Panc1 (cell line): ENCODE data around the gene PSMD13.

Experiments
- POLR2AphosphoS5 ChIP-seq: IDR thresholded peaks from 2 replicates; pipeline ENCODE4 v1.6.1; 2012; ENCODE audit warnings: mild to moderate bottlenecking, low read depth, low read length, moderate library complexity
- TCF7L2 ChIP-seq: IDR thresholded peaks from 2 replicates; pipeline ENCODE4 v1.6.1; 2011; ENCODE audit warnings: mild to moderate bottlenecking, low read depth, low read length, inconsistent platforms
- TF ChIP-seq, protein P1 (sequence below): fragments of 450-650 bp; IDR thresholded peaks from 2 replicates; pipeline ENCODE4 v1.5.1; 2017; ENCODE audit warnings: mild to moderate bottlenecking

GRCh38 chr11:299951-300735, 63.4 kb downstream of the PSMD13 start:
- TF ChIP-seq, protein P1, sequence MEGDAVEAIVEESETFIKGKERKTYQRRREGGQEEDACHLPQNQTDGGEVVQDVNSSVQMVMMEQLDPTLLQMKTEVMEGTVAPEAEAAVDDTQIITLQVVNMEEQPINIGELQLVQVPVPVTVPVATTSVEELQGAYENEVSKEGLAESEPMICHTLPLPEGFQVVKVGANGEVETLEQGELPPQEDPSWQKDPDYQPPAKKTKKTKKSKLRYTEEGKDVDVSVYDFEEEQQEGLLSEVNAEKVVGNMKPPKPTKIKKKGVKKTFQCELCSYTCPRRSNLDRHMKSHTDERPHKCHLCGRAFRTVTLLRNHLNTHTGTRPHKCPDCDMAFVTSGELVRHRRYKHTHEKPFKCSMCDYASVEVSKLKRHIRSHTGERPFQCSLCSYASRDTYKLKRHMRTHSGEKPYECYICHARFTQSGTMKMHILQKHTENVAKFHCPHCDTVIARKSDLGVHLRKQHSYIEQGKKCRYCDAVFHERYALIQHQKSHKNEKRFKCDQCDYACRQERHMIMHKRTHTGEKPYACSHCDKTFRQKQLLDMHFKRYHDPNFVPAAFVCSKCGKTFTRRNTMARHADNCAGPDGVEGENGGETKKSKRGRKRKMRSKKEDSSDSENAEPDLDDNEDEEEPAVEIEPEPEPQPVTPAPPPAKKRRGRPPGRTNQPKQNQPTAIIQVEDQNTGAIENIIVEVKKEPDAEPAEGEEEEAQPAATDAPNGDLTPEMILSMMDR, result no peak
- TF ChIP-seq POLR2AphosphoS5, result no peak
- no peak for TF ChIP-seq TCF7L2
